PC-3 (cell line): ENCODE results near the gene TBC1D28. TPM values are rescaled to one million over a fixed set of nuclear protein-coding genes. Genes with fewer than 3 reads are reported as not detected.
"Not testable (repeated sequence)": the region's sequence is repeated elsewhere in the genome, so short reads cannot be mapped to it uniquely, and the experiment has no call there.

Source experiments
- ATAC-seq: fragments of 200-7000 bp; cut with Tn5 transposase; 2 replicates; pipeline ENCODE4 v1.9.1; 2020; ENCODE audit warnings: mild to moderate bottlenecking, moderate library complexity
- BruUV-seq: library from RNA; stranded (reverse); fragments of 400-500 nt; replicated peaks from 2 replicates; lab custom pipeline; 2021; lab: Mats Ljungman, UMichigan
- CTCF ChIA-PET: fragments of 300-600 bp; sonication (Branson Sonifier 250); formaldehyde crosslinking; loops from one replicate; lab custom pipeline; 2022; ENCODE audit warnings: antibody characterized with exemption; lab: Charles Lee
- POLR2A ChIA-PET: fragments of 300-600 bp; sonication (Branson Sonifier 250); formaldehyde crosslinking; loops from one replicate; lab custom pipeline; 2022; ENCODE audit warnings: antibody characterized with exemption; ENCODE audit not compliant: unreplicated experiment; lab: Charles Lee
- DNase-seq: peaks from one replicate; pipeline ENCODE4 v3.0.0-alpha.2; 2015
- H2AFZ ChIP-seq: fragments of 300-600 bp; sonication (generic); 2 replicates; pipeline ENCODE4 v1.6.0; 2016; ENCODE audit warnings: antibody characterized with exemption, low read length
- H3F3A ChIP-seq: fragments of 300-600 bp; sonication (generic); one replicate; pipeline ENCODE4 v1.6.0; 2017; ENCODE audit warnings: antibody characterized with exemption, low read length, control low read depth, mild to moderate bottlenecking; ENCODE audit not compliant: unreplicated experiment
- H3K27ac ChIP-seq: fragments of 300-600 bp; sonication (generic); 2 replicates; pipeline ENCODE4 v1.5.1; 2016; ENCODE audit warnings: mild to moderate bottlenecking, low read length
- H3K27me3 ChIP-seq: fragments of 300-600 bp; sonication (generic); 2 replicates; pipeline ENCODE4 v1.6.1; 2016; ENCODE audit warnings: low read length, mixed read lengths
- H3K36me3 ChIP-seq: fragments of 300-600 bp; sonication (generic); 2 replicates; pipeline ENCODE4 v1.6.1; 2016; ENCODE audit warnings: low read depth, mixed run types, low read length, mixed read lengths
- H3K4me1 ChIP-seq: fragments of 300-600 bp; sonication (generic); 2 replicates; pipeline ENCODE4 v1.5.1; 2016; ENCODE audit warnings: low read length; ENCODE audit not compliant: insufficient read depth
- H3K4me2 ChIP-seq: fragments of 300-600 bp; sonication (generic); 2 replicates; pipeline ENCODE4 v1.6.0; 2016; ENCODE audit warnings: low read length
- H3K4me3 ChIP-seq: fragments of 300-600 bp; sonication (generic); 2 replicates; pipeline ENCODE4 v1.5.1; 2016; ENCODE audit warnings: mild to moderate bottlenecking, low read length, mixed read lengths
- H3K79me2 ChIP-seq: fragments of 300-600 bp; sonication (generic); 2 replicates; pipeline ENCODE4 v1.6.1; 2017; ENCODE audit warnings: low read length, mixed read lengths
- H3K9ac ChIP-seq: fragments of 300-600 bp; sonication (generic); 2 replicates; pipeline ENCODE4 v1.6.0; 2016; ENCODE audit warnings: mild to moderate bottlenecking, low read length
- H3K9me2 ChIP-seq: fragments of 300-600 bp; sonication (generic); replicated peaks from 2 replicates; pipeline ENCODE4 v1.6.1; 2016; ENCODE audit warnings: mixed run types, low read length, mixed read lengths
- H3K9me3 ChIP-seq: fragments of 300-600 bp; sonication (generic); 2 replicates; pipeline ENCODE4 v1.6.1; 2016; ENCODE audit warnings: low read length, mixed read lengths
- H4K20me1 ChIP-seq: fragments of 300-600 bp; sonication (generic); 2 replicates; pipeline ENCODE4 v1.6.1; 2016; ENCODE audit warnings: low read length, mixed read lengths
- intact Hi-C: fragments of 100-400 bp; cut with micrococcal nuclease; formaldehyde crosslinking; loops from 2 replicates; pipeline ENCODE4 v1.9.0; 2023
- total RNA-seq: library from RNA; depleted of rRNA; stranded (reverse); fragments of >200 nt; gene quantifications from 2 replicates; pipeline ENCODE4 v1.2.3, GENCODE V29; 2014

TBC1D28 gene
- total RNA-seq, 1 experiment from 2014 or later: not detected

DNA sequence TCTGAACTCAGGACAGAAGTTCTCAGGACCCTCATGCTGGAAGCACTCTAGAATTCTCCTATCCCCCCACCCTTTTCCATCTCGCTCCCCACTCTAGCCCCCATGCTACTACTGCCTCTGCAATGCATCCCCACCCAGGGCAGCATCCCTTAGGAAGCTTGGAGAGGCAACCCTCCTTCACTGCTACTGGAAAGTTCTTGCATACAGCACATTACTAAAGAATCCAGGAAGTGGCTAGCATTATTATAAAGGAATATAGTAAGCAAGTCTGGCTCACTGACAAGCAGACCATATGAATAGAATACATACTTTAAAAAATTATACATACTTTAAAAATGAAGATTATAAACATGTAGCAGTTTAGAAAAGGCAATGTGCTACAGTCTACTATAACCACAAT lies 24.4 kb upstream of the TBC1D28 start:
- BruUV-seq, H3K79me2 ChIP-seq, H4K20me1 ChIP-seq, H3K4me3 ChIP-seq, H3K36me3 ChIP-seq, H3K9me2 ChIP-seq, H3K4me1 ChIP-seq, POLR2A ChIA-PET, DNase-seq, H3K27me3 ChIP-seq, H3F3A ChIP-seq, H3K4me2 ChIP-seq, H3K9ac ChIP-seq, H3K9me3 ChIP-seq, intact Hi-C loops, CTCF ChIA-PET, H3K27ac ChIP-seq, H2AFZ ChIP-seq: not testable (repeated sequence)
- peak; percentile 24; the same call in 1 of the 2 replicates for ATAC-seq

DNA sequence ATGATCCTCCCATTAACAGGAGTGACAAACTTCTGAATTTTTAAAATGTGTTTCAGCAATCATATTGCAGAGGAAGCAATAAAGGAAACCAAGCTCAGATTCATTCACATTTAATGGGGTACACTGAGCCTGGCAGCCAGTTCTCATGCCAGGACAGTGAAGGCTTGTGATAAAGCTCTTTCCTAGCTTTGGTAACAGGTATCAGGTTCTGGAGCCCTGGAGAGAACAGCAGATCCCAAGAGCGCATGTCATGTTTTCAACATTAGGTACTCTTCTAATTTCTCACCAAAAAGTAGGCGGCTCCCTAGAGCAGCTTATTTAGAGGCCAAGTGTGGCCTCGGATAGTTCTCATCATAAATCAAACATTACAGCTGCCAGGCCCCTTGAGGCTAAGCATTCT lies 23.3 kb upstream of the TBC1D28 start:
- H3K27ac ChIP-seq, intact Hi-C loops, H3F3A ChIP-seq, H3K4me1 ChIP-seq, H3K4me2 ChIP-seq, H3K9me2 ChIP-seq, H3K27me3 ChIP-seq, H3K36me3 ChIP-seq, BruUV-seq, H3K9me3 ChIP-seq, H2AFZ ChIP-seq, H3K4me3 ChIP-seq, H4K20me1 ChIP-seq, POLR2A ChIA-PET, H3K79me2 ChIP-seq, ATAC-seq, DNase-seq, CTCF ChIA-PET, H3K9ac ChIP-seq: not testable (repeated sequence)

DNA sequence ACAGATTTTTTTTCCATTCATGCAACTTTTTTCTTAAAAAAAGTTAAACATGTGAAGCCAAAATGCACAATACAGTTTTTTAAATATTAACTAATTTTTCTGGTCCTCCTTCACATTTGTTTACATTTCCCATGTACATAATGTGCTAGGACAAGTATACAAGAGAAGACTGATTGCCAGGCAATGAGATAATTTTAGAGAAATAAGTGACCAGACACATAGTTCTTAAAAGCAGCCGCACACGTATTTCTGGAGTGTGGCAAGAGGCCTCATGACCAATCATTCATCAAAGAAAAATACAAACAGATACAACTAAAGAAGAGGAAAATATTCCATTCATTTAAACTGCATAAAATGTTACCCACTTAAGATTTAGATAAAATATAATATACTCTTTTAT lies 22.1 kb upstream of the TBC1D28 start:
- POLR2A ChIA-PET, H3K27me3 ChIP-seq, H3K36me3 ChIP-seq, H3F3A ChIP-seq, DNase-seq, BruUV-seq, H3K9ac ChIP-seq, H3K9me3 ChIP-seq, H3K27ac ChIP-seq, H3K79me2 ChIP-seq, H3K4me2 ChIP-seq, H3K9me2 ChIP-seq, H4K20me1 ChIP-seq, ATAC-seq, CTCF ChIA-PET, intact Hi-C loops, H3K4me1 ChIP-seq, H2AFZ ChIP-seq, H3K4me3 ChIP-seq: not testable (repeated sequence)

DNA sequence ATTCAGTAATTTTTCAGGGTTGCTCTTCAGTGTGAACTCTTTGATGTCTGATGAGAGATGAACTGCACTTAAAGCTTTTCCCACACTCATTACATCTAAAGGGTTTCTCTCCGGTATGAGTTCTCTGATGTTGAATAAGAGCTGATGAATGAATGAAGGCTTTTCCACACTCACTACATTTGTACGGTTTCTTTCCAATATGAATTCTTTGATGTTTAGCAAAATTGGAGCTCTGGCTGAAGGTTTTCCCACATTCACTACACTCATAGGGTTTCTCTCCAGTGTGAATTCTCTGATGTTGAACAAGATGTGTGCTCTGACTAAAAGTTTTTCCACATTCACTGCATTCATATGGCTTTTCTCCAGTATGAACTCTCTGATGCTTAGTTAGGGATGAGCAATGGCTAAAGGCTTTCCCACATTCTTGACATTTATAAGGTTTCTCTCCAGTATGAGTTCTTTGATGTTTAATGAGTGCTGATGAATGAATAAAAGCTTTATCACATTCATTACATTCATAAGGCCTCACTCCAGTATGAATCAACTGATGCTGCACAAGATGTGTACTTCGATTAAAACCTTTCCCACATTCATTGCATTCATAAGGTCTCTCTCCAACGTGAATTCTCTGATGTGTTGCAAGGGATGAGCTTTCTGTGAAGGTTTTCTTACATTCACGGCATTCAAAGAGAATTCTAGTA lies 17.9 kb upstream of the TBC1D28 start:
- H2AFZ ChIP-seq, H3K4me3 ChIP-seq, H3K27ac ChIP-seq, ATAC-seq, intact Hi-C loops, H3K9ac ChIP-seq, POLR2A ChIA-PET, H3K27me3 ChIP-seq, H3K36me3 ChIP-seq, CTCF ChIA-PET, H3K4me2 ChIP-seq, H3K9me2 ChIP-seq, H3F3A ChIP-seq, H3K9me3 ChIP-seq, BruUV-seq, H3K79me2 ChIP-seq, DNase-seq, H3K4me1 ChIP-seq, H4K20me1 ChIP-seq: not testable (repeated sequence)

DNA sequence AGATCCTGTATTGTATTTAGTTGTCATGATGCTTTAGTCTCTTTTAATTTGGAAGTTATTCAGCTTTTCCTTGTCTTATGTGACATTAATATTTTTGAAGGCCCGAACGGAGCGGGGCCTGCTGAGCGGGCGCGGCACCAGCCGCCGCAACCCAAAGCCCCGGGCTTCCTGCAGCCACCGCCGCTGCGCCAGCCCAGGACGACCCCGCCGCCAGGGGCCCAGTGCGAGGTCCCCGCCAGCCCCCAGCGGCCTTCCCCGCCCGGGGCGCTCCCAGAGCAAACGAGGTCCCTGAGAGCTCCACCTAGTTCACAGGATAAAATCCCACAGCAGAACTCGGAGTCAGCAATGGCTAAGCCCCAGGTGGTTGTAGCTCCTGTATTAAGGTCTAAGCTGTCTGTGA lies 5.9 kb upstream of the TBC1D28 start:
- H3K9me3 ChIP-seq, H3K9me2 ChIP-seq, H3K4me2 ChIP-seq, H2AFZ ChIP-seq, ATAC-seq, CTCF ChIA-PET, H3K79me2 ChIP-seq, POLR2A ChIA-PET, DNase-seq, H3K27ac ChIP-seq, H3K9ac ChIP-seq, H3K36me3 ChIP-seq, intact Hi-C loops, BruUV-seq, H3K27me3 ChIP-seq, H3K4me1 ChIP-seq, H4K20me1 ChIP-seq, H3K4me3 ChIP-seq, H3F3A ChIP-seq: not testable (repeated sequence)

DNA sequence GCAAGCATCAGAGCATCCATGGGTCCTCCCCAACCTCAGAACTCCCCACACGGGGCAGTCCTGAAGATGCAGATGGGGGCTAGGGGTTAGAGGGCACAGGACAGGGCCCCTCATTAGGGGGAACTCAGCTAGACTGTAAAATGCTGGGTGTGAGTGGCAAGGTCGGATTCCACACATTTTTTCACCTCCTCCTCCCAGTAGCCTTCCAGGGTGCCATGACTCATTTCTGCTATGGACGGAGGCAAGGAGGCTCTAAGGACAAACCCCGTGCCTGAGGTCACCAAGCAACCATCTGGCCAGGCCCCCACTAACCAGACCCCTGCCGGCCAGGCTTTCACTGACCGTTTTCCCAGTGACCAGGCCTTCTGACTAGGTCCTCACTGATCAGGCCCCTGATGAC lies 1.1 kb downstream of the TBC1D28 start:
- ATAC-seq, H3K27ac ChIP-seq, H4K20me1 ChIP-seq, H2AFZ ChIP-seq, H3K9me3 ChIP-seq, H3K4me3 ChIP-seq, BruUV-seq, POLR2A ChIA-PET, H3K79me2 ChIP-seq, H3K9me2 ChIP-seq, H3K4me2 ChIP-seq, H3K36me3 ChIP-seq, H3F3A ChIP-seq, H3K27me3 ChIP-seq, intact Hi-C loops, DNase-seq, CTCF ChIA-PET, H3K9ac ChIP-seq, H3K4me1 ChIP-seq: not testable (repeated sequence)

DNA sequence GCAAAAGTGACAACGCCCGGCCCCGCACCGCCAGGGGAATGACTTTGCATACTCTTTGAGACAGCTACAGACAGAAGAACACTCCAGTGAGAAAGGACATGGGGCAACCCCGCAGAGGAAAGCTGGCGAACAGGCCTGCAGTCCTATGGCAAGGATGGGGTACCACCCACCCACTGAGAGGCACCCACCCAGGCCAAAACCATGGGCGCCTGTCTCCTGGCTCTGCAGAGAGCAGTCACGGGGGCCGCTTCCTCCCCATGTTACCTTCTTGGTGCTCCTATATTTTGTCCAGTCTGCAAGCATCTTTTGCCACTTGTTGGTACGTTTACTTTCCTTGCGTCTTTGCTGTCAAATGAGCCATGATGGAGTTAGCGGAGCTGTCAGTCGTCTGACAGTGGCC lies 5.8 kb downstream of the TBC1D28 start:
- H3K36me3 ChIP-seq, H3K4me1 ChIP-seq, POLR2A ChIA-PET, CTCF ChIA-PET, BruUV-seq, H3K9me3 ChIP-seq, H3K4me2 ChIP-seq, H2AFZ ChIP-seq, H3K9ac ChIP-seq, H3K9me2 ChIP-seq, intact Hi-C loops, ATAC-seq, H3K4me3 ChIP-seq, DNase-seq, H4K20me1 ChIP-seq, H3K79me2 ChIP-seq, H3K27me3 ChIP-seq, H3K27ac ChIP-seq, H3F3A ChIP-seq: not testable (repeated sequence)
